ENCODE data around the gene ADGRB2. TPM values are rescaled to one million over a fixed set of nuclear protein-coding genes. Genes with fewer than 3 reads are reported as not detected.

Gene ADGRB2
- total and polyA plus RNA-seq, 12 donors: 0.91 to 17.9 (median 8.6) TPM

DNA sequence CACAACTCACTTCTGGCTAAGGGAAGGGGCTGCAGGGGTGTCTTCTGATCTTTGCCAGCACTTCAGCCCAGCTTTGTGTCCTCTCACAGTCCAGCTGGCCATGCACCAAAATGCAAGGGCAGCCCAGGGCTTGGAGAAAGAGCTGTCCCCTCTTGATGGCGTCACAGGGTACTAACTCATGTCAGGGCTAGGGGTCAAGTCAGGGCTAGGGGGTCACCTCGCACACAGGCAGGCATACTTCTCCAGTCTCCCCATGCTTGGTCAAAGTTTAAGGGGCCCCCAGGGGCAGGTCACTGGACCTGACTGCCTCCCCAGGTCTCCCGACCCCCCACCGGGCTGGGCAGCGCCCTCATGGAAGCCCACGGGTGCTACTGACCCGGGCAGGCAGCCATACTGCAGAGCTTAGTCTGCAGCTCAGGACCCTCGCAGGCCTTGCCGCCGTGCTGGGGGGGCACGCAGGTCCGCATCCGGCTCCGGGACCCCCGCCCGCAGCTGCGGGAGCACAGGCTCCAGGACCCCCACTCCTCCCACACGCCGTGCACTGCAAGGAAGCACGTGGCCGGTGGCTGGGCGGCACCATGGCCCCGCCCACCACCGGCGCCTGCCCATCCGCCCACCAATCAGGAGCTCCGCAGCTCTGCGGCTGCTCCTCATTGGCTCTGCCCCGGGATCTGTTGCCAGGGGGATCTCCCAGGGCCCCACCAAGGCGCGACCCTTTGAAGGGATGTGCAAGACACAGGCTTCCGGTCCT, 21.5 kb downstream of the ADGRB2 start:
- no peaks in the 10 kb centered on the region for H3K9me3 ChIP-seq
- H3K27ac ChIP-seq: no peak overlapping the region
- intact Hi-C loops (cut with DNase I): loop anchor here in 3 of 10 donors (10.0 kb wide), 1 partner anchor 78 kb away; no protein-coding TSS in a partner anchor
- WGBS, 2 donors: 87 to 90% methylated on average over 32 of the region's 32 CpGs
- no peaks in the 10 kb centered on the region for H3K36me3 ChIP-seq
- ATAC-seq (no peak), DNase-seq (no peak)
- no peaks in the 10 kb centered on the region for H3K27me3 ChIP-seq
- H3K4me1 ChIP-seq: peaks cover 0 to 23% (median 6%) of the 10 kb centered on the region in 9 donors
- no peak overlapping the region for H3K4me3 ChIP-seq
- no peak for TF ChIP-seq CTCF (IDR thresholded peaks at IDR 0.05)

DNA sequence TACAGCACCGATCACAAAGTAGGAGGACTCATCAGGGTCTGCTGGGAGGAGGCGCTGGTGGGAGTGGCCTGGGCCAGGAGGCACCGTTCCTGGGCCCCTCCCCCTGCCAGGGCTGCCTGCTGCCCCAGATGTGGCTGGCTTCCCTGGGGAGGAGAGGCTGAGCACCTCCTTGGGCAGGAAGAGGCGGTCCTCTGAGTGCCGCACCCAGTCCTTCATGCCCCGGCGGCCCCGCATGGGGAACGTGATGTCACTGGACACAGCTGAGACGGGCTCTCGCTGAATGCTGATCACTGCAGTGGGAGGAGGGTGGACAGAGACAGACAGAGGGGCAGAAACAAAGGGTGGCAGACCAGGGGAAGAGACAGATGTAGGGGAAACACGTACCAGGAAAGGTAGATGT, 24.8 kb downstream of the ADGRB2 start:
- 54 to 59% methylated on average over 11 to 12 of the region's 12 CpGs for WGBS, 2 donors
- intact Hi-C loops (cut with DNase I): no loop called here
- no peak for ATAC-seq
- Histone ChIP-seq H3K4me3 (no peak overlapping the region), H3K27me3 (no peaks in the 10 kb centered on the region), H3K36me3 (no peaks in the 10 kb centered on the region), H3K9me3 (no peaks in the 10 kb centered on the region), H3K27ac (no peak overlapping the region), H3K4me1 (no peaks in the 10 kb centered on the region)
- no peak for TF ChIP-seq CTCF (IDR thresholded peaks at IDR 0.05)
- DNase-seq: peak in 1 of 2 donors; percentile 7

- WGBS, 2 donors: 81 to 88% methylated on average over 18 of the region's 18 CpGs
- Histone ChIP-seq H3K36me3 (no peaks in the 10 kb centered on the region), H3K27ac (no peak overlapping the region), H3K4me1 (no peaks in the 10 kb centered on the region), H3K4me3 (no peak overlapping the region), H3K27me3 (no peaks in the 10 kb centered on the region), H3K9me3 (no peaks in the 10 kb centered on the region)
- intact Hi-C loops (cut with DNase I): no loop called here
- ATAC-seq (no peak), DNase-seq (no peak)
- TF ChIP-seq CTCF (IDR thresholded peaks at IDR 0.05): no peak
Observed at GRCh38 chr1:31736675-31737074, 27.5 kb downstream of the ADGRB2 start.

DNA sequence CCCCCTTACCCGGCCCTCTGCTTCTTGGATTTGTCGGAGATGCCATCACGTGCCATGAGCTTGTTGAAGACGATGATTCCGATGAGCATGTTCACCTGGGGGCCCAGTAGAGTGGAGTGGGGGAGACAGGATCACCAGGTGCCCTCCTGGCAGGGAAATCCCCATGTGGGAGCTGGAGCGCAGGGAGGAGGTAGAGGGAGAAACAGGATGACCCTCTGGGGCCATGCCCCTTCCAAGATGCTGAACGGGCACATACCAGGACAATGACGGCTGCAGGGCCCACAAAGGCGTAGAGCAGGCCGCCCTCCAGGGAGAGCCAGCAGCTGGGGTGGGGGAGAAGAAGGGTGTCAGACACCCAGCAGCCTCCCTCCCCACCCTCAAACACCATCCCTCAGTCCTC, 28.6 kb downstream of the ADGRB2 start:
- intact Hi-C loops (cut with DNase I): no loop called here
- no peaks in the 10 kb centered on the region for H3K9me3 ChIP-seq
- TF ChIP-seq CTCF (IDR thresholded peaks at IDR 0.05): no peak
- no peaks in the 10 kb centered on the region for H3K27me3 ChIP-seq
- no peaks in the 10 kb centered on the region for H3K36me3 ChIP-seq
- H3K4me3 ChIP-seq: no peak overlapping the region
- ATAC-seq (no peak), DNase-seq (no peak)
- no peaks in the 10 kb centered on the region for H3K4me1 ChIP-seq
- no peak overlapping the region for H3K27ac ChIP-seq
- 89 to 90% methylated on average over 10 of the region's 10 CpGs for WGBS, 2 donors

All from heart right ventricle (tissue), 16 donors.